GM18511 (cell line): ENCODE measurements around the gene OR56B1.
A peak's percentile ranks its signal among the peaks of the same experiment; 100 is the strongest.
"Not testable (repeated sequence)": the region's sequence is repeated elsewhere in the genome, so short reads cannot be mapped to it uniquely, and the experiment has no call there.

Experiments used
- ATAC-seq: cut with Tn5 transposase; IDR thresholded peaks from one replicate; pipeline ENCODE4 v1.9.1; 2021; ENCODE audit warnings: mild to moderate bottlenecking, moderate library complexity; ENCODE audit not compliant: unreplicated experiment

Gene OR56B1, protein sequence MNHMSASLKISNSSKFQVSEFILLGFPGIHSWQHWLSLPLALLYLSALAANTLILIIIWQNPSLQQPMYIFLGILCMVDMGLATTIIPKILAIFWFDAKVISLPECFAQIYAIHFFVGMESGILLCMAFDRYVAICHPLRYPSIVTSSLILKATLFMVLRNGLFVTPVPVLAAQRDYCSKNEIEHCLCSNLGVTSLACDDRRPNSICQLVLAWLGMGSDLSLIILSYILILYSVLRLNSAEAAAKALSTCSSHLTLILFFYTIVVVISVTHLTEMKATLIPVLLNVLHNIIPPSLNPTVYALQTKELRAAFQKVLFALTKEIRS

DNA sequence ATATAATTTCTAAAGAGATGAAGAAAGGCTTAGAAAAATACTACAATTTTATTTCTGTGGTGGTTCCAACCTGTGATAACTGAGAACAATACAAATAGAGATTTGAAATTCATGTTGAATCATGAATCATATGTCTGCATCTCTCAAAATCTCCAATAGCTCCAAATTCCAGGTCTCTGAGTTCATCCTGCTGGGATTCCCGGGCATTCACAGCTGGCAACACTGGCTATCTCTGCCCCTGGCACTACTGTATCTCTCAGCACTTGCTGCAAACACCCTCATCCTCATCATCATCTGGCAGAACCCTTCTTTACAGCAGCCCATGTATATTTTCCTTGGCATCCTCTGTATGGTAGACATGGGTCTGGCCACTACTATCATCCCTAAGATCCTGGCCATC lies at the start of gene OR56B1:
Gene OR56B1 (plus strand): TSS at position 53 of the 400 bp plus-strand sequence. CDS start 69 bp downstream, at position 122.
- ATAC-seq = no peak

DNA sequence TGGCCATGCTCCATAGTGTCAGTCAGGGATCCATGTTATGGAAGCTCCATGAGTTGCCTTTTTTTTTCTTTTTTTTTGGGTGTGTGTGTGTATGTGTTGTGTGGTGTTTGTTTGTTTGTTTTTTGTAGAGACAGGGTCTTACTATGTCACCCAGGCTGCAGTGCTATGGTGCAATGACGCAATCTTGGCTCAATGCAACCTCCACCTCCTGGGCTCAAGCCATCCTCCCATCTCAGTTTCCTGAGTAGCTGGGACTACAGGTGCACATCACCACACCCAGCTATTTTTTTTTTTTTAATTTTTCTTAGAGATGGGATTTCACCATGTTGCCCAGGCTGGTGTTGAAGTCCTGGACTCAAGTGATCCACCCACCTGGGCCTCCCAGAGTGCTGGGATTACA lies 47.8 kb upstream of the OR56B1 start:
- no peak for ATAC-seq

DNA sequence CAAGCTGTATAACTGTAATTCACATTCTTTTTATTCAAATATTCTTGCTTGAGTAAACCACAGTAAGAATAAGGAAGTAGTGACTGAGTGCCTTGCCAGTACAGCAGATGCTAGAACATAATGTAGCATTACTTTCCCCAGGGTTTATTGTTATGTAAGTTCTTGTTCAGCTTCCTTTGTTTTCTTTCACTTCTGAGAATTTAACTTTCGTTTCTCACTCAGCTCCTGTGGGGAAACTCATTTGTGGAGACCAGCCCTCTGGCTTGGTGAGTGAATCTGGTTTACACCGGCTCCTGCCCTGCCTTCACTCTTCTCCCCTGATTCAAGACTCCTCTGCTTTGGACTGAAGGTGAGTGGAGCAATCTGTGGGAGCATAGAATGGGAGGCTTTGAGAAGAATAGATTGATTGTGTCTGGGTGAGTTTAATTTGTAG lies 46.7 kb upstream of the OR56B1 start, which contains the start of gene TRIM22:
Gene TRIM22 (plus strand): TSS at position 240 of the 433 bp plus-strand sequence. CDS start 6,443 bp downstream, outside the sequence.
- ATAC-seq = peak; percentile 72

DNA sequence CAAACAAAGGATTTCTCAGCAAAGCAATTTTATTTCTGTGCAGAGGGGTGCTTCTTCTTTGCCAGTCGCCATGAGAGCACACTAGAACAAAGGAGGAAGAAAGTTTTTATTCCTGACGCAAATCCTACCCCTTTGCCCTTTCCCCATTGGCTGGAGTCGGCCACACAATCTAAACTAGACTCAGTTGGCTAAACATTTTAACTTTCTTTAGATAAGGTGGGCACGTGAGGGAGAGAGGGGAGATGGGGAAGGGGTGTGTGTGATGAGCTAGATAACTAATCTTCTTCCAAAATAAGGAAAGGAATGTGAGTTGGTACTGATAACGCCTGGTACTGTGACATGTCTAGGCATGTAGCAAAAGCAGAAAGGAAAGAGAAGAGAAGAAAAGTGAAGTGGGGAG lies 46.0 kb upstream of the OR56B1 start:
- ATAC-seq = no peak

DNA sequence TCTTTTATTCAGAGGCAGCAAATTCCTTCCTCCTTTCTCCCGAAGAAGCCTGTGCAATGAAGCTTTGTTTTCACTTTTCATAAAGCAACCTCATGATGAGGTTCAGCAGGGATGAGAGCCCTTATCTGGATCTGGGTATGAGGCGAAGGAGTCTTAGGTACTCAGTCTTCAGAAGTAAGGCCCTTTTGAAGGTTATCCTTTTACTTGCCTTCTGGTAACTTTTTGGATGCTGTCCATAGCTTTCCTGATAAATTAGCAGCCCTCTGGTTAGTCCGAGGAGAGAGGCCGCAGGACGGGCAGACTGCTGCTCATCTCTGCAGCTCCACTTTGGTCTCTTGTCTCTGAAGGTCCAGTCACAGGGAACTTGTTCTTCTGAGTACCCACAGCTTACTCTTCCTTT lies 45.5 kb upstream of the OR56B1 start:
- no peak for ATAC-seq

DNA sequence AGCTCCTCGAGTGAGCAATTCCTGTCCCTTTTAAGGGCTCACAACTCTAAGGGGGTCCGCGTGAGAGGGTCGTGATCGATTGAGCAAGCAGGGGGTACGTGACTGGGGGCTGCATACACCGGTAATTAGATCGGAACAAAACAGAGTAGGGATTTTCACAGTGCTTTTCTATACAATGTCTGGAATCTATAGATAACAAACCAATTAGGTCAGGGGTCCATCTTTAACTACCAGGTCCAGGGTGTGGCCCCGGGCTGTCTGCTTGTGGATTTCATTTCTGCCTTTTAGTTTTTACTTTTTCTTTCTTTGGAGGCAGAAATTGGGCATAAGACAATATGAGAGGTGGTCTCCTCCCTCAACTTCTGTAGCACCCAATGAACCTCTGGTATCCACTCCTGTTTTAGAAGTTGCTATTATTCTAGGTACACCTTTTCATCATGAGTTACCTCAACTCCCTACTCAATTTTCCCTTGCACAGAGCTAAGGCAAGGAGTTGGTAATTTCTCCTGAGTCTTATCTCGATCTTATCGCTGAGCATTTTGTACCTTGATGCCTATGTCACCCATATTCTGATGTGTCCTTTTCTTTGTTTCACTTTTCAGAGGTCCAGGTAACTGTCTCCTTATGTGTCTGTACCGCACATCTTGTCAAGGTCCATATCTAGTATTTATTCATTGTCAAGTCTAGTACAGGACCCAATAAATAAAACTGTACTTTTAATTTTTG lies 44.8 kb upstream of the OR56B1 start:
- ATAC-seq = not testable (repeated sequence)

DNA sequence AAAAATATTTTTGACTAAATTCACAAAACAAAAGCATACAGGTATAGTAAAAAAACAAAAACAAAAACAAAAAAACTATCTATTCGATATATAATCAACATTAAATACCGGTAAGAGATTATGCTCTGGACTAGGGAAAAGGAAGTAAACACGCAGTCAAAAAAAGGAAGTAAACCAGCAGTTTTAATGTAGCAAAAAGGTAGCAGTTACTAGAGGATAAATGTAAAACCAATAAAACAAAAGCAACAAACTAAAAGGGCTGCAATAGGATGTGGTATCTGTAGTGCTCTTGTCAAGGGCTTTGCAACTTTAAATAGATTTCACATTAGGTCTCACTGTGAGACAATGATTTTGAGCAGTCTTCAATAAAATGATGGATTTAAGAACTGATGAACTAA lies 44.3 kb upstream of the OR56B1 start:
- ATAC-seq = no peak

DNA sequence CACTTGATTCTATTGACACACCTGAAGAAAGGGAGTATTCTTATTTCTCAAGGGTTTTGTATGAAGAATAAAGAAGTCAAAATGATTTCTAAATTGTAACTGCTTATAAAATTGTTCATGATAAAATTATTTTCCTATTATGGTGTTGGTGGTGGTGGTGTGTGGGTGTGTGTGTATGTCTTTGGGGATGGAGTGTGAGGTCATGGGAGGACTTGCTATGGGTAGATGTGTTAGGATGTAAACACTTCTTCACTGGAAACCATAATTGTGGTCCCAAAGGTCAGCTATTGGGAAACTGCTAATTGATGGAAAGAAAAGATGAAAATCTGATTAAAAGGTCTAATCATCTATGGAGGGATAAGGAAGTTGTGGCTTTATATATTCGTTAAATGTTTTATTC lies 41.6 kb upstream of the OR56B1 start:
- ATAC-seq = no peak

DNA sequence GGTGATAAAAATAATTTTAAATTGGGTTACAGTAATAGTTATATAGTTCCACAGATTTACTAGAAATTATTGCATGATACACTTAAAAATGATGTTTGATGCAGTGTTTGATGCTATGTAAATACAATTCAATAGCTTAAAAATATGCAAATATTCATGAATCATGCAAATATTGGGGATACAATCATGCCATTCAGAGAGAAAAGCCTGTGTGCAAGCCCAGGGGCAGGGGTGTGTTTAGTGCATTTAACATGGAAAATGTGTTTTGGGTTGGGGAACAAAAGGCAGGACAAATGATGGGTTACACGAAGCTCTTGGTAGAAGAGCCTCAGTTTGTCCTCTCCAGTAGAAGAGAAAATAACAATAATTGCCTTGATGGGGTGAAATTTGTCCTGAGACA lies 40.7 kb upstream of the OR56B1 start:
- ATAC-seq = no peak

DNA sequence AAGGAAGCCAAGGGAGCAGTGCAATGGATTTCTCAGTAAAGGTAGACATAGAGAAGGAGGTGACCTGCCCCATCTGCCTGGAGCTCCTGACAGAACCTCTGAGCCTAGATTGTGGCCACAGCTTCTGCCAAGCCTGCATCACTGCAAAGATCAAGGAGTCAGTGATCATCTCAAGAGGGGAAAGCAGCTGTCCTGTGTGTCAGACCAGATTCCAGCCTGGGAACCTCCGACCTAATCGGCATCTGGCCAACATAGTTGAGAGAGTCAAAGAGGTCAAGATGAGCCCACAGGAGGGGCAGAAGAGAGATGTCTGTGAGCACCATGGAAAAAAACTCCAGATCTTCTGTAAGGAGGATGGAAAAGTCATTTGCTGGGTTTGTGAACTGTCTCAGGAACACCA lies 40.0 kb upstream of the OR56B1 start:
- no peak for ATAC-seq

DNA sequence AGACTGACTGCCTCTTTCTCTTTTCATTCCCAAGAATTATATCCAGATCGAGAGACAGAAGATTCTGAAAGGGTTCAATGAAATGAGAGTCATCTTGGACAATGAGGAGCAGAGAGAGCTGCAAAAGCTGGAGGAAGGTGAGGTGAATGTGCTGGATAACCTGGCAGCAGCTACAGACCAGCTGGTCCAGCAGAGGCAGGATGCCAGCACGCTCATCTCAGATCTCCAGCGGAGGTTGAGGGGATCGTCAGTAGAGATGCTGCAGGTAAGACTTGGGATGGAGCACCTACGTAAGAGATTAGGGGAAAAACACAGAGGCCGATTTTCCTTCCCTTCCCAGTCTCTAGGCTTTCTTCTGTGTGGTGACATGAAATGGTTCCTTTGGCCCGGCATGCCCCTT lies 38.0 kb upstream of the OR56B1 start:
- no peak for ATAC-seq

DNA sequence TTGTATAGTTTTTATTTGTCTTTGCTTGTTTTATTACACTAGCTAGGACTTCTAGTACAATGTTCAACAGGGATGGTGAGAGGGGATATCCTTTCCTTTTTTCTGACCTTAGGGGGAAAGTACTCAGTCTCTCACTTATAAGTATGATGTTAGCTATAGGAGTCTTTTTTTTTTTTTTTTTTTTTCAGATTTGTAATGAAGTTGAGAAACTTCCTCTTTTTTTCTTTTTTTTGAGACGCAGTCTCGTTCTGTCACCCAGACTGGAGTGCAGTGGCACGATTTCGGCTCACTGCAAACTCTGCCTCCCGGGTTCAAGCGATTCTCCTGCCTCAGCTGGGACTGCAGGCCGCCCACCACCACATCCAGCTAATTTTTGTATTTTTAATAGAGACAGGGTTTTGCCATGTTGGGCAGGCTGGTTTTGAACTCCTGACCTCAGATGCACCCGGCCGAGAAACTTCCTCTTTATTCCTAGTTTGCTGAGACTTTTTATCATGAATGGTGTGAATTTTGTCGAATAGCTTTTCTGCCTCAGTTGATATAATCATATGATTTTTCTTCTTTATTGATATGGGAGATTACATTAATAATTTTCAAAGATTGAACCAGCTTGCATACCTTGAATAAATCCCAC lies 35.7 kb upstream of the OR56B1 start:
- no peak for ATAC-seq

DNA sequence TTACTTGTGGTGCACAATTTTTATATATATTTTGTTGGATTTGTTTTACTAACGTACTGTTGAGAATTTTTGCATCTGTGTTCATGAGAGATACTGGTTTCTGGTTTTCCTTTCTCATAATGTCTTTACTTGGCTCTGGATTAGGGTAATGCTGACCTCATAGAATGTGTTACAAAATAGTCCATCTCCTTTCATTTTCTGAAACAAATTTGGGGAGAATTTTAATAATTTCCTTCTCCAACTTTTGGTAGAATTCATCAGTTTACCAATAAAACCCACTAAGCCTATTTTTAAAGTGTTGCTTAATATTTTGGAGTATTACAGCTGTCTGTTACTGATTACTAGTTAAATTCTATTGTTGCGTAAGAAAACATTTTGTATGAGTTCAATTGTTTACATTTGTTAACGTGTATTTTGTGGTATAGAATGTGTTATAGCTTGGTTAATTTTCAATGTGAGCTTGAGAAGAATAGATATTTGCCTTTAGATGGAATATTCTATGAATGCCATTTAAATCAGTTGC lies 35.1 kb upstream of the OR56B1 start:
- ATAC-seq = no peak

DNA sequence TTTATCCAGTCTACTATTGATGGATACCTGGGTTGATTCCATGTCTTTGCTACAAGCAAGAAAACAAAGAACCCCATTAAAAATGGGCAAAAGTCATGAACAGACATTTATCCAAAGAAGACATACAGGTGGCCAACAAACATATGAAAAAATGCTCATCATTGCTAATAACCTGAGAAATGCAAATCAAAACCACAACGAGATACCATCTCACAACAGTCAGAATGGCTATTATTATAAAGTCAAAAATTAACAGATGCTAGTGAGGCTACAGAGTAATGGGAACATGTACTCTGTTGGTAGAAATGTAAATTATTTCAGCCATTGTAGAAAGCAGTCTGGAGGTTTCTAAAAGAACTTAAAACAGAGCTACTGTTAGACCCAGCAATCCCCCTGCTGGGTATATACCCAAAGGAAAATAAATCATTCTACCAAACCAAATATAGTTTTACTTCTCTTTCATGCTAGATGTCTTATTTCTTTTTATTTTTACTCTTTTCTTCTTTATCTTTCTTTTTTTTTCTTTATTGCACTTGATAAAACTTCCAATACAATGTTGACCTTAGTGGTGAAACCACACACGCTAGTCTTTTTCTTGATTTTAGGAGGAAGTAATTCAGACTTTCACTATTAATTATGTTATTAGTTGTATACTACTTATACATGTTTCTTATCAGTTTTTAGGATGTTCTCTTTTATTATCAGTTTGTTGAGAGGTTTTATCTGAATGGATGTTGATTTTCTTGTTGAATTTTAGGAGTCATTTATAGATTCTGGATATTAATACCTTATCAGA lies 32.3 kb upstream of the OR56B1 start:
- ATAC-seq = peak; percentile 77

DNA sequence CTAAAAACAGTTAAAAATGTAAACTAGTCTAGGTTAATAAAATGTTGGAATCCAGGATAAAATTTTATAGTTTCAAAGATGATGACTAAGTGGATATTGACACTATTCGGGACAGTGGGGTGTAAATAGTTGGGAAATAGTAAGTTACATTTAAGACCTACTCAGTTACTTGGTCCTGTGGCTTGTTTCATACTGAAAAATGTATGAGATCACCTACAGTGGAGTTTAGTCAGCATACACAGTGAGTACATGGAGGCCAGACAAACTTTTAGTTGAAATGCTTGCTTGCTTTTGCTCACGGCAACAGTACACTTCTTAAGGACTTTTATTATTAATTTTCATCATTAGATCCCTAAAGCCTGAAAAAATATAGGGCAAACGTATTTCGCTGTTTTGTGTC lies 30.6 kb upstream of the OR56B1 start:
- ATAC-seq = no peak

DNA sequence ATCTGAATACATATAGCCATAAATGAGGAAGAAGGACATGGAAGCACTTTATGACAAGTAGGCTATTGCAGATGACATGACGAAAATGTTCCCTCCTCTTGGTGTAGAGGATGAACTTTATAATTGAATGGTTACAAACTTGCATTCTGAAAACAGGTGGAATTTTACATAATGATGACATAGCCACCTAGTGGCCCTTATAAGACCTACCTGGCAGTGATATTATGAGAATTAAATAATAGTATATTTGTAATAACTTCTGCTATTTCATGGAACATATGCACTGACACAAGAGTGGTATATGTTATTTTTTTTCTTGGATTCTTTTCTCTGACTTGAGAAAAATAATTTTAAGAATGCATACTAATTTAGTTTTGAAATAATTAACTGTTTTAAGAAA lies 23.7 kb upstream of the OR56B1 start:
- ATAC-seq = peak; percentile 64

DNA sequence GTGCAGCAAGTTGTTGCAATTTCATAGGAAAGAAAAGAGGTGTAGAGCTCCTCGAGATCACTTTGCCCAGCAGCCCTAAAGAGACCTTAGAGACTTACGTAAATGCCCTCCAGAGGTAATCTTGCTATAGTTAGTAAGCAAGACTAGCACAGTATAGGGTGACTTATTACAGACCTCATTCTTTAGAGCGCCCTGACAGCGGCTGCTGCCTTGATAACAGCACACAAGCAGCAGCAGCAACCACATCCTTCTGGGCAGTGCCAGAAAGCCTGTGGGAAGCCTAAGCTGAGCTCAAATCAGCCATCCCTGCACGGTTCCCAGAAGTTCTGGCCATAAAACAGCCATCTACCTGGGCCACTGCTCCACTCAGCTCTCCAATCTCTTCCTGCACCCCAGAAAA lies 22.6 kb upstream of the OR56B1 start:
- ATAC-seq = no peak

DNA sequence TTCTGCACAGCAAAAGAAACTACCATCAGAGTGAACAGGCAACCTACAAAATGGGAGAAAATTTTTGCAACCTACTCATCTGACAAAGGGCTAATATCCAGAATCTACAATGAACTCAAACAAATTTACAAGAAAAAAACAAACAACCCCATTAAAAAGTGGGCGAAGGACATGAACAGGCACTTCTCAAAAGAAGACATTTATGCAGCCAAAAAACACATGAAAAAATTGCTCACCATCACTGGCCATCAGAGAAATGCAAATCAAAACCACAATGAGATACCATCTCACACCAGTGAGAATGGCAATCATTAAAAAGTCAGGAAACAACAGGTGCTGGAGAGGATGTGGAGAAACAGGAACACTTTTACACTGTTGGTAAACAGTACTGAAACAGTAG lies 19.7 kb upstream of the OR56B1 start:
- ATAC-seq = not testable (repeated sequence)

DNA sequence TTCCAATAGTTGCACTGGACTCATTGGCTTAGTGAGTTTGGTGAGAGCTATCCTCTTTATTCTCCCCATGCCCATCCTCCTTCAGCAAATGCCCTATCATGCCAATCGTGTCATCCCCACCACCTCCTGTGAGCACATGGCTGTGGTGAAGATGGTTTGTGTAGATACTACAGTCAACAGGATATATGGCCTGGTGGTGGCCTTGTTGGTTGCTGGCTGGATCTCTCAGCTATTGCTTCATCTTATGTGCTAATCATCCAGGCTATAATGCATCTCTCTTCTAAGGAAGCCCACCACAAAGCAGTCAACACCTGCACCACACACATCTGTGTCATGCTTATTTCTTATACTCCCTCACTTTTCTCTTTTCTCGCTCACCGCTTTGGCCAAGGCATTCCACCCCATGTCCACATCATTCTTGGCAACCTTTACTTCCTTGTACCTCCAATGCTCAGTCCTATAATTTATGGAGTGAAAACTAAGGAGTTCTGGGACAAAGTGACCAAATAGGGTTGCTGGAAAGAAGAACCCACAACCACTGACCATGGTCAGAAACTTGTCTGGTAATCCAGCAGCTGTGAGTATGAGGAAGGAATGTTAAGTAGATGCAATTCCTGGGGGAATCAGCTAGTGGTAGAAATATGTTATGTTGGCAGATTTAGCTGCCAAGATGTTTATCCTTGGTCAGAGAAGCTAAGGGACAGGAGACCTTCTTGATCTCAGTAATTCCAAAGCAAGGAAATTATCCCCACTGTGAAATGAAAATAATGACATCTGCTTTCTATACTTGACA lies 16.3 kb upstream of the OR56B1 start:
- no peak for ATAC-seq

DNA sequence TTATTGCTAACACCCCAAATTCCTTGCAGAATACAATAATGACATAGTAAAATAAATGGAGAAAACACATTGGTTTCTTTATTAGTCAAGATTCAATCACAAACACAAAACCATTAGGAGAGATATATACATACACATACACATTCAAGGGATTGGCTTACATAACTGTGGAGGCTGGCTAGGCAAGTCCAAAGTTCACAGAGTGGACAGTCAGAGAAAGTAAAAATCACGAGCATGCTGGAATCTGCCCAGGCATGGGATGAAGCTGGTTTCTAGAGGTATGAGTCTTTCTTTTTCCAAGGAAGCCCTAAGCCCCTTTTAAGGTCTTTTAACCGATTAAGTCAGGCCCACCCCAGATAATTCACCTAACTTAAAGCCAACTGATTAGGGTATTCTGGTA lies 13.6 kb upstream of the OR56B1 start:
- ATAC-seq = no peak
